Caco-2 (cell line): ENCODE measurements around the gene MFAP3L. TPM values are rescaled to one million over a fixed set of nuclear protein-coding genes. Genes with fewer than 3 reads are reported as not detected.

ENCODE experiments used
- BruUV-seq: library from RNA; stranded (reverse); fragments of 400-500 nt; replicated peaks from 2 replicates; lab custom pipeline; 2021; lab: Mats Ljungman, UMichigan
- CTCF ChIA-PET: fragments of 300-600 bp; sonication (Branson Sonifier 250); formaldehyde crosslinking; loops from one replicate; lab custom pipeline; 2022; ENCODE audit warnings: antibody characterized with exemption; lab: Charles Lee
- POLR2A ChIA-PET: fragments of 300-600 bp; sonication (Branson Sonifier 250); formaldehyde crosslinking; loops from one replicate; lab custom pipeline; 2022; ENCODE audit warnings: antibody characterized with exemption; lab: Charles Lee
- DNase-seq, 2 experiments: peaks; one replicate each; pipeline versions ENCODE4 v3.0.0 to v3.0.0-alpha.2; 2020 to 2022
- H3K27me3 ChIP-seq: replicated peaks from 2 replicates; pipeline ENCODE4 v1.6.0; 2011; ENCODE audit warnings: low read length; ENCODE audit not compliant: control insufficient read depth, insufficient read depth
- H3K36me3 ChIP-seq: 2 replicates; pipeline ENCODE4 v1.5.1; 2011; ENCODE audit warnings: low read length; ENCODE audit not compliant: control insufficient read depth, insufficient read depth
- H3K4me1 ChIP-seq: fragments of 250-450 bp; sonication (Bioruptor Pico); 2 replicates; pipeline ENCODE4 v1.5.1; 2020; ENCODE audit warnings: mild to moderate bottlenecking
- H3K4me3 ChIP-seq: 2 replicates; pipeline ENCODE4 v1.5.1; 2011; ENCODE audit warnings: low read depth, mild to moderate bottlenecking, control low read depth, low read length
- H3K9me3 ChIP-seq: fragments of 250-450 bp; sonication (Bioruptor Pico); 2 replicates; pipeline ENCODE4 v1.5.1; 2020; ENCODE audit warnings: mild to moderate bottlenecking, moderate library complexity
- H3K27ac Mint-ChIP-seq: one replicate; pipeline ENCODE4 v1.8.0; 2022; ENCODE audit warnings: mixed read lengths; ENCODE audit not compliant: unreplicated experiment
- H3K27me3 Mint-ChIP-seq: one replicate; pipeline ENCODE4 v1.8.0; 2022; ENCODE audit warnings: mixed read lengths; ENCODE audit not compliant: insufficient read depth, unreplicated experiment
- H3K36me3 Mint-ChIP-seq: one replicate; pipeline ENCODE4 v1.8.0; 2022; ENCODE audit warnings: mild to moderate bottlenecking, mixed read lengths; ENCODE audit not compliant: insufficient read depth, unreplicated experiment
- H3K4me1 Mint-ChIP-seq: one replicate; pipeline ENCODE4 v1.8.0; 2022; ENCODE audit warnings: low read depth, mixed read lengths; ENCODE audit not compliant: unreplicated experiment
- H3K4me3 Mint-ChIP-seq: one replicate; pipeline ENCODE4 v1.8.0; 2022; ENCODE audit warnings: mild to moderate bottlenecking, moderate library complexity, mixed read lengths; ENCODE audit not compliant: unreplicated experiment
- H3K9me3 Mint-ChIP-seq: one replicate; pipeline ENCODE4 v1.8.0; 2022; ENCODE audit warnings: mixed read lengths; ENCODE audit not compliant: unreplicated experiment
- intact Hi-C: fragments of 100-400 bp; cut with micrococcal nuclease; formaldehyde crosslinking; loops from one replicate; pipeline ENCODE4 v1.10.0; 2022; ENCODE audit not compliant: unreplicated experiment
- total RNA-seq: library from RNA; stranded (reverse); gene quantifications from 2 replicates; pipeline ENCODE4 v1.2.3, GENCODE V29; 2022
- TF ChIP-seq, protein P1 (sequence below), 2 experiments: fragments of 200-600 bp in 1 of 2; IDR thresholded peaks; 1 replicate in 1 of 2; 2 replicates in 1 of 2; pipeline versions ENCODE4 v1.5.1 to v1.8.0; 2011 to 2022; ENCODE audit warnings: antibody characterized with exemption in 1 of 2, control low read depth in 1 of 2, inconsistent platforms in 1 of 2, low read depth in 1 of 2, low read length in 1 of 2, mild to moderate bottlenecking in 1 of 2, moderate library complexity in 1 of 2; ENCODE audit not compliant: insufficient read depth in 1 of 2, severe bottlenecking in 1 of 2, unreplicated experiment in 1 of 2

The MFAP3L gene
- total RNA-seq, 1 experiment from 2014 or later, result 2.5 TPM

DNA sequence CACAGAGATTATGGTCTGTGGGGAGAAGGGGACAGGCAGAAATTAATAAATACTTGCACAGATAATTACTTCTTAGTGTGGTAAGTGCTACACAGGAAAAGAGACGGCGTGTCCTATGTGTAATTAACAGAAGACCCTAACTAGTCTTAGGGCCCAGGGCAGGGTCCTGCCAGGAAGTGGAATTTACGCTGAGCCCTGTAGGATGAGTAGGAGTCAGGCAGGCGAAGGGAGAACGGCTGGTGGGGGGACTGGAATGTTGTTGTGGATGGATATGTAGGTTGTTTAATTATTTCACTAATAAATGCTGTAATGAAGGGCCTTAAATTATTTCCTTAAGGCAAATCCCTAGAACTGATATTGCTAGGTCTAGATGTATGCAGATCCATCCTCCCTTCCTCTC, 26.7 kb upstream of the MFAP3L start:
- Mint-ChIP-seq H3K27me3 (no peaks in the 10 kb centered on the region), H3K4me1 (no peaks in the 10 kb centered on the region), H3K36me3 (no peaks in the 10 kb centered on the region), H3K27ac (no peak overlapping the region), H3K4me3 (no peak overlapping the region), H3K9me3 (no peaks in the 10 kb centered on the region)
- H3K4me1 ChIP-seq, result no peaks in the 10 kb centered on the region
- no peaks in the 10 kb centered on the region for H3K27me3 ChIP-seq
- CTCF ChIA-PET, result no interaction called here
- no peak overlapping the region for H3K4me3 ChIP-seq
- BruUV-seq, result no TSS peak
- no peaks in the 10 kb centered on the region for H3K36me3 ChIP-seq
- POLR2A ChIA-PET, result no interaction called here
- intact Hi-C loops, result no loop called here
- H3K9me3 ChIP-seq, result no peaks in the 10 kb centered on the region
- TF ChIP-seq, protein P1, sequence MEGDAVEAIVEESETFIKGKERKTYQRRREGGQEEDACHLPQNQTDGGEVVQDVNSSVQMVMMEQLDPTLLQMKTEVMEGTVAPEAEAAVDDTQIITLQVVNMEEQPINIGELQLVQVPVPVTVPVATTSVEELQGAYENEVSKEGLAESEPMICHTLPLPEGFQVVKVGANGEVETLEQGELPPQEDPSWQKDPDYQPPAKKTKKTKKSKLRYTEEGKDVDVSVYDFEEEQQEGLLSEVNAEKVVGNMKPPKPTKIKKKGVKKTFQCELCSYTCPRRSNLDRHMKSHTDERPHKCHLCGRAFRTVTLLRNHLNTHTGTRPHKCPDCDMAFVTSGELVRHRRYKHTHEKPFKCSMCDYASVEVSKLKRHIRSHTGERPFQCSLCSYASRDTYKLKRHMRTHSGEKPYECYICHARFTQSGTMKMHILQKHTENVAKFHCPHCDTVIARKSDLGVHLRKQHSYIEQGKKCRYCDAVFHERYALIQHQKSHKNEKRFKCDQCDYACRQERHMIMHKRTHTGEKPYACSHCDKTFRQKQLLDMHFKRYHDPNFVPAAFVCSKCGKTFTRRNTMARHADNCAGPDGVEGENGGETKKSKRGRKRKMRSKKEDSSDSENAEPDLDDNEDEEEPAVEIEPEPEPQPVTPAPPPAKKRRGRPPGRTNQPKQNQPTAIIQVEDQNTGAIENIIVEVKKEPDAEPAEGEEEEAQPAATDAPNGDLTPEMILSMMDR (IDR thresholded peaks at IDR 0.05; ENCODE audit: insufficient read depth in 1 of 2, low read depth in 1 of 2, low read length in 1 of 2, severe bottlenecking in 1 of 2, unreplicated experiment in 1 of 2), result no peak
- DNase-seq, result no peak

DNA sequence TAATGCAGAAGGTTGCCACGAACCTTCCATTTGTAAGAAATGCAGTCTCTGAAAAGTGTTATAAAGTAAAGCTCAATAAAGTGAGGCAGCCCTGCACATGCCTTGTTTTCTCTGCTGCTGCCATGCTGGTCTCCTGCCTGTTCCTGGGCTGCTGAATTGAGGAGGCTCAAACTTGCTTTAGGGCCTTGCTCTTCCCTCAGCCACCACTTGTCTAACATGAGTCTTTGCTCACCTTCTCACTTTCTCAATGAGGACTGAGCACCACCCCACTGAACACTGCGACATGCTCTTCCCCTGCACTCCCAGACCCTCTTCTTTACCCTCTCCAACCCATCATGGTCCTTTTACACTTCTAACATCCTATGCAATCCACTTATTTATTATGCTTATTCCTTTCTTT, 25.2 kb upstream of the MFAP3L start:
- DNase-seq, result no peak
- CTCF ChIA-PET, result no interaction called here
- H3K27ac Mint-ChIP-seq, result no peak overlapping the region
- BruUV-seq, result no TSS peak
- intact Hi-C loops, result loop anchor here (1.0 kb wide), 1 partner anchor 38 kb away; the partner anchor contains the start of gene AADAT
- no peaks in the 10 kb centered on the region for H3K9me3 Mint-ChIP-seq
- H3K36me3 Mint-ChIP-seq, result no peaks in the 10 kb centered on the region
- TF ChIP-seq, protein P1 (IDR thresholded peaks at IDR 0.05; ENCODE audit: insufficient read depth in 1 of 2, low read depth in 1 of 2, low read length in 1 of 2, severe bottlenecking in 1 of 2, unreplicated experiment in 1 of 2), result no peak
- no peaks in the 10 kb centered on the region for H3K27me3 Mint-ChIP-seq
- no peaks in the 10 kb centered on the region for H3K9me3 ChIP-seq
- no peaks in the 10 kb centered on the region for H3K36me3 ChIP-seq
- H3K27me3 ChIP-seq, result no peaks in the 10 kb centered on the region
- POLR2A ChIA-PET, result no interaction called here
- H3K4me1 ChIP-seq, result no peaks in the 10 kb centered on the region
- no peak overlapping the region for H3K4me3 Mint-ChIP-seq
- no peak overlapping the region for H3K4me3 ChIP-seq
- H3K4me1 Mint-ChIP-seq, result no peaks in the 10 kb centered on the region

DNA sequence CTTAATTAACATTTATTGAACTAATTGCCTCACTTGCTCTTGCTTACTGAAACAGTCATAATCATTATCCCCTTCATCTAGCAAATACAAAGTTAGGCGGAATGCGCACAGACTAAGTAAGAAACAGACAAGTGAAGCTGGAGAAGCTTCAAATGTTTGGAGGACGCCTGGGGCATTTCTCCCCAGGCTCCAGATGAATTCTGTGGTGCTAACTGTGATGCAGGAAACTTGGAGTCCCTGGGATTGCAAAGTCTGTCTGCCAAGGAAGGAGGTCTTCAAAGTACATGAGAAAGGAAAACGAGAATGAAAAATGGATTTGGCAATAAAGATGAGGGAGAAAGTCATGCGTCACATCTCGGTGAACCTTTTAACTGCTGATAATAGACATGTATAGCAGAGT, 23.6 kb upstream of the MFAP3L start:
- Histone ChIP-seq H3K9me3 (no peaks in the 10 kb centered on the region), H3K27me3 (no peaks in the 10 kb centered on the region), H3K36me3 (no peaks in the 10 kb centered on the region), H3K4me1 (no peaks in the 10 kb centered on the region), H3K4me3 (no peak overlapping the region)
- TF ChIP-seq, protein P1 (IDR thresholded peaks at IDR 0.05; ENCODE audit: insufficient read depth in 1 of 2, low read depth in 1 of 2, low read length in 1 of 2, severe bottlenecking in 1 of 2, unreplicated experiment in 1 of 2), result no peak
- BruUV-seq, result no TSS peak
- Mint-ChIP-seq H3K9me3 (no peaks in the 10 kb centered on the region), H3K4me1 (no peaks in the 10 kb centered on the region), H3K27me3 (no peaks in the 10 kb centered on the region), H3K4me3 (no peak overlapping the region), H3K27ac (no peak overlapping the region), H3K36me3 (no peaks in the 10 kb centered on the region)
- intact Hi-C loops, result no loop called here
- CTCF ChIA-PET, result interaction anchor here (1.5 kb wide), 1 partner anchor 239 kb away, joined by 5 read pairs; no protein-coding TSS in a partner anchor
- no peak for DNase-seq
- POLR2A ChIA-PET, result interaction anchor here (0.6 kb wide), 1 partner anchor 36 kb away, joined by 4 read pairs; no protein-coding TSS in a partner anchor
